Measurements from ENCODE around the gene CST9. TPM values are rescaled to one million over a fixed set of nuclear protein-coding genes. Genes with fewer than 3 reads are reported as not detected.

CST9 gene
- total RNA-seq, 1 experiment from 2014 or later, result not detected

DNA sequence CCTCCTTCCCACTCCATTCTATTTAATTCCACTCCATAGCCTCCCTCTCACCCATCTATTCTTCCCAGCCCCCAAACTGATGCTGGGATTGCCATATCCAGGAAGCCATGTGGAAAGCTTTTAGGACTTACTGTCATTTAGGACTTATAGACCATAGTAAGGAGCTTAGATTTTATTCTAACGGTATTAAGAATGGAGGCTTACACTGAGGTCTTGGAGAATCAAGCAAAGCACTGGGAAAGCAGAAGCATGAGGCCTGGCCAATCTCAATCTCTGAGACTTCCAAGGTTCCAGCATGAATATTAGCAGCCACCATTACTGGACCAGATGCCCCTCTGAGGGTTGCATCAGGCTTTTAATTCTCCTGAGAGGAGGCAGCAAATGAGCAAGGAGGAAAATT lies 1.4 kb downstream of the CST9 start:
- Mint-ChIP-seq H3K27me3 (ENCODE audit: low read depth) (peaks cover 13% of the 10 kb centered on the region), H3K27ac (0 out of 7 replicates have a peak overlapping the region, but pooled peaks of 1 of the 3 experiments have one; percentile 9), H3K36me3 (ENCODE audit: insufficient read depth in 1 of 3, low read depth in 3 of 3) (no peaks in the 10 kb centered on the region), H3K9me3 (no peaks in the 10 kb centered on the region), H3K4me3 (no peak overlapping the region), H3K4me1 (peaks cover 14 to 28% of the 10 kb centered on the region in 2 experiments)
- no peak for DNase-seq
- H3K79me1 ChIP-seq (ENCODE audit: insufficient read depth, low read depth, low read length, poor library complexity, severe bottlenecking), result no peaks in the 10 kb centered on the region
- H4K91ac ChIP-seq (ENCODE audit: insufficient read length, low read depth, low read length), result no peak overlapping the region
- no peaks in the 10 kb centered on the region for H3K4me1 ChIP-seq (ENCODE audit: insufficient read depth, low read length)
- no peak overlapping the region for H3T11ph ChIP-seq (ENCODE audit: low read length)
- no peak overlapping the region for H4K5ac ChIP-seq (ENCODE audit: insufficient read length, low read depth, low read length)
- H2AK5ac ChIP-seq (ENCODE audit: insufficient read length, low read length), result no peak overlapping the region
- no peak overlapping the region for H2BK12ac ChIP-seq (ENCODE audit: insufficient read length, low read depth, low read length)
- H3K4ac ChIP-seq (ENCODE audit: low read depth, low read length), result no peak overlapping the region
- H3K4me2 ChIP-seq (ENCODE audit: insufficient read depth, insufficient read length, low read length), result no peak overlapping the region
- H3K9ac ChIP-seq (ENCODE audit: extremely low read depth, insufficient read length, low read length), result no peak overlapping the region
- no peak overlapping the region for H4K8ac ChIP-seq (replicated peaks; ENCODE audit: insufficient read length, low read depth, low read length)
- H3K9me3 ChIP-seq (ENCODE audit: control insufficient read depth, low read depth, low read length), result no peaks in the 10 kb centered on the region
- WGBS (ENCODE audit: extremely low coverage, insufficient read length, low lambda C conversion rate), result no CpG with 5 or more reads among the region's 1 CpG
- TF ChIP-seq, protein P1, sequence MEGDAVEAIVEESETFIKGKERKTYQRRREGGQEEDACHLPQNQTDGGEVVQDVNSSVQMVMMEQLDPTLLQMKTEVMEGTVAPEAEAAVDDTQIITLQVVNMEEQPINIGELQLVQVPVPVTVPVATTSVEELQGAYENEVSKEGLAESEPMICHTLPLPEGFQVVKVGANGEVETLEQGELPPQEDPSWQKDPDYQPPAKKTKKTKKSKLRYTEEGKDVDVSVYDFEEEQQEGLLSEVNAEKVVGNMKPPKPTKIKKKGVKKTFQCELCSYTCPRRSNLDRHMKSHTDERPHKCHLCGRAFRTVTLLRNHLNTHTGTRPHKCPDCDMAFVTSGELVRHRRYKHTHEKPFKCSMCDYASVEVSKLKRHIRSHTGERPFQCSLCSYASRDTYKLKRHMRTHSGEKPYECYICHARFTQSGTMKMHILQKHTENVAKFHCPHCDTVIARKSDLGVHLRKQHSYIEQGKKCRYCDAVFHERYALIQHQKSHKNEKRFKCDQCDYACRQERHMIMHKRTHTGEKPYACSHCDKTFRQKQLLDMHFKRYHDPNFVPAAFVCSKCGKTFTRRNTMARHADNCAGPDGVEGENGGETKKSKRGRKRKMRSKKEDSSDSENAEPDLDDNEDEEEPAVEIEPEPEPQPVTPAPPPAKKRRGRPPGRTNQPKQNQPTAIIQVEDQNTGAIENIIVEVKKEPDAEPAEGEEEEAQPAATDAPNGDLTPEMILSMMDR (conservative IDR thresholded peaks at IDR 0.05), result no peak
- no peak overlapping the region for H3K27ac ChIP-seq (ENCODE audit: insufficient read length, low read depth, low read length)
- H3K14ac ChIP-seq (ENCODE audit: insufficient read depth, low read length), result no peak overlapping the region
- no peak overlapping the region for H2BK5ac ChIP-seq (ENCODE audit: insufficient read length, low read length)
- H2BK120ac ChIP-seq (ENCODE audit: low read depth, low read length, poor library complexity, severe bottlenecking), result no peak overlapping the region
- no peak overlapping the region for H3K18ac ChIP-seq (ENCODE audit: insufficient read length, low read depth, low read length)
- no peak overlapping the region for H2AFZ ChIP-seq (ENCODE audit: low read length)
- H3K79me2 ChIP-seq (ENCODE audit: insufficient read depth, low read length), result no peaks in the 10 kb centered on the region
- H3K27me3 ChIP-seq (ENCODE audit: insufficient read depth, low read length), result no peaks in the 10 kb centered on the region
- no peak overlapping the region for H3K23ac ChIP-seq (ENCODE audit: insufficient read length, low read depth, low read length)
- H2BK15ac ChIP-seq (ENCODE audit: low read depth, low read length), result no peak overlapping the region
- no peak overlapping the region for H3K56ac ChIP-seq (ENCODE audit: insufficient read length, low read depth, low read length)
- no peak overlapping the region for H2BK20ac ChIP-seq (ENCODE audit: low read depth, low read length, poor library complexity, severe bottlenecking)
- H3K23me2 ChIP-seq (ENCODE audit: insufficient read length, low read depth, low read length, poor library complexity, severe bottlenecking), result no peaks in the 10 kb centered on the region
- H4K20me1 ChIP-seq (ENCODE audit: control insufficient read depth, insufficient read depth, insufficient read length), result no peaks in the 10 kb centered on the region
